ENCODE results near the gene KRTAP1-5.
"Not testable (repeated sequence)": the region's sequence is repeated elsewhere in the genome, so short reads cannot be mapped to it uniquely, and the experiment has no call there.

KRTAP1-5 gene

DNA sequence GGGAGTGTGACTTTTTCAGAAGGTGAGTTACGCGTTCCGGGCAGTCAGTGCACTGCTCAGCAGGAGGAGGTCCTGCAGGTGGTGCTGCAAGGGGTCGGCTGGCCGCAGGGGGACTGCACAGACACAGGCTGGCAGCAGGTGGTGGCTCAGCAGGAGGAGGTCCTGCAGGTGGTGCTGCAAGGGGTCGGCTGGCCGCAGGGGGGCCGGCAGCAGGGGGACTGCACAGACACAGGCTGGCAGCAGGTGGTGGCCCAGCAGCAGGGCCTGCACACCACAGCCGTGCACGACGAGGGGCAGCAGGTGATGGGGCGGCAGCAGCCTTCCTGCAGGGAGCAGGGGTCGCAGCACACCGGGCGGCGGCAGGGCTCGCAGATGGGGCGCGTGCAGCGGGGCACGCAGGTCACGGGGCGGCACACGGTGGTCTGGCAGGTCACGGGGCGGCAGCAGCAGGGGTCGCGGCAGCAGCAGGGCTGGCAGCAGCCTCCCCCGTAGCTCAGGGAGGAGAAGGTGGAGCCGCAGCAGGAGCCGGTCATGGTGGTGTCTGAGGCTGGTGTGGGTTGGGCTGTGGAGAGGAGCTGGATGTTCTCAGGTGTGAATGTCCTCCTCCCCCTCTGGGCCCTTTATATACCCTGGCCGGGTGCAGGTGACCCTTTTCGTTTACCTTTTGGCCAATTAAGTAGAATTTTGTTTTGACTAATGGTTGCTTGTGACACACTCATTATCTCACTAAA lies 19.9 kb upstream of the KRTAP1-5 start, which contains the start of gene KRTAP2-1:
KRTAP2-1 (minus strand) TSS at position 582 of the 731 bp plus-strand sequence; CDS start at position 533, 49 bp downstream.
- DNase-seq, result not testable (repeated sequence)

DNA sequence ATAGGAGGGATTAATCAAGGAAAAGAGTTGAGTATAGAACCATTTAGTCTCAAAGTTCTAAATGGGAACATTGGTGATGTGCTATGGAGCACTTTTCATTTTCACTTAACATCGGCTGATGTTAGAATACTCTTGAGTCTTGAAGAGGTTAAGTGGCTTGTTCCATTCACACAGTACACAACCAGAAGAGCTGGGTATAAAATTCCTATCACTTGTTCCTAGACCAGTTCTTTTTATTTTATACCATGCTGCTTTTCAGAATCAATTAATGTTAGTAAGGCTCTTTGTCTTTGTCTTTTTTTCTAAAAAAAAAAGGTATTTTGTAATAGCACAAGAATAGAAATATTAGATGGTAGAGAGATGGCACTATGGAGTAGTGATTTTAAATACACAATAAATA lies 15.9 kb upstream of the KRTAP1-5 start:
- DNase-seq, result no peak

DNA sequence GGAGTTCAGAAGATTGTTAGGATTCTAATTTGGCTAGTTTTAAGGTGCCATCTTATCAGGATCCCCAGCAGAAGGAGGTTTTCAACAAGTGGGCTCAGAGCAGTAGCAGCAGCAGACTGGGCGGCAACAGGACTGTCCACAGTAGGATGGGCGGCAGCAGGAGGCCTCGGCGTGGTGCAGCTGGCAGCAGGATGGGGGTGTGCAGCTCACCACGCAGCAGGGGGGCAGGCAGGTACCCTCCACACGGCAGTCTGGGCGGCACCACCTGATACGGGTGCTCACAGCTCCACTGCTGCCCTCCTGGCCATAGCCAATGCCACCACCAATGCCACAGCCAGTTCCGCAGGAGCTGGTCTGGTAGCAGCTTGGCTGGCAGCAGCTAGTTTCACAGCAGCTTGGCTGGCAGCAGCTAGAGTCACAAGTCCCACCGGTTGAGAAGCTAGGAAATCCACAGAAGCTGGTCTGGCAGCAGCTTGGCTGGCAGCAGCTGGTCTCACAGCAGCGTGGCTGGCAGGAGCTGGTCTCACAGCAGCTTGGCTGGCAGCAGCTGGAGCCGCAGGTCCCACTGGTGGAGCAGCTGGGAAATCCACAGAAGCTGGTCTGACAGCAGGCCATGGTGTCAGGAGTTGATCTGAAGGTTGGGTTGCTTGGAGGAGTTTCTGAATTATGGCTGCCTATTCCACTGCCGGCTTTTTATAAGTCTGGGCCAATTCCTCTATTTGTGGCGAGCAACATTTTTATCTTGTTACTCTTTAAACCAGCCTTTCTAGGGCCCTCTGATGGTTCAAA lies 14.0 kb upstream of the KRTAP1-5 start, which contains the start of gene KRTAP1-1:
KRTAP1-1 (minus strand) TSS at position 668 of the 789 bp plus-strand sequence; CDS start at position 615, 53 bp downstream.
- DNase-seq, result not testable (repeated sequence)

DNA sequence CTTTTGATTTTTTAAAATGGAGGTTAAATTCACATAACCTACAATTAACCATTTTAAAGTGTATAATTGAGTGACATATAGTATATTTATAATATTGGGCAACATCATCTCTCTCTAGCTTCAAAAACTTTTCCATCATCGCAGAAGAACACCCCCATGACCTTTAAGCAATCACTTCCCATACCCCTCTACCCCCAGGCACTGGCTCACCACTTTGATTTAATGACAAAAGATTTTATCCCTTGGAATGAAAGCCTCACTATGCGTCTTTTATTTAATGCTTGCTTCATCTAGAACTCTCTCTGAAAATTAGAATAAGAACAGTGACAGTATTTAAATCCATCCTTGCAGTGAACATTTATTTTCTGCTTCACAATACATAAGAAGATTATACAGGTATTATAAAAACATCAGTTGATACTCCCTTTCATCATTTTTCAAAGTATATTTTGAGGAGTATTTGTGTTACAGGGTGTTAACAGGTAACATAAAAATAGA lies 10.9 kb upstream of the KRTAP1-5 start:
- DNase-seq, result no peak

DNA sequence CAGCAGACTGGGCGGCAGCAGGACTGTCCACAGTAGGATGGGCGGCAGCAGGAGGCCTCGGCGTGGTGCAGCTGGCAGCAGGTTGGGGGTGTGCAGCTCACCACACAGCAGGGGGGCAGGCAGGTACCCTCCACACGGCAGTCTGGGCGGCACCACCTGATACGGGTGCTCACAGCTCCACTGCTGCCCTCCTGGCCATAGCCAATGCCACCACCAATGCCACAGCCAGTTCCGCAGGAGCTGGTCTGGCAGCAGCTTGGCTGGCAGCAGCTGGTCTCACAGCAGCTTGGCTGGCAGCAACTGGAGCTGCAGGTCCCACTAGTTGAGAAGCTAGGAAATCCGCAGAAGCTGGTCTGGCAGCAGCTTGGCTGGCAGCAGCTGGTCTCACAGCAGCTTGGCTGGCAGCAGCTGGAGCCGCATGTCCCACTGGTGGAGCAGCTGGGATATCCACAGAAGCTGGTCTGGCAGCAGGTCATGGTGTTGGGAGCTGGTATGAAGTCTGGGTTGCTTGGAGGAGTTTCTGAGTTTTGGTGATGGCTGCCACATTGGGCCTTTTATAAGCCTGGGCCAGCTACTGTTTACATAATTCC lies 7.4 kb upstream of the KRTAP1-5 start, which contains the start of gene KRTAP1-3:
KRTAP1-3 (minus strand) TSS at position 529 of the 590 bp plus-strand sequence; CDS start at position 476, 53 bp downstream.
- not testable (repeated sequence) for DNase-seq

DNA sequence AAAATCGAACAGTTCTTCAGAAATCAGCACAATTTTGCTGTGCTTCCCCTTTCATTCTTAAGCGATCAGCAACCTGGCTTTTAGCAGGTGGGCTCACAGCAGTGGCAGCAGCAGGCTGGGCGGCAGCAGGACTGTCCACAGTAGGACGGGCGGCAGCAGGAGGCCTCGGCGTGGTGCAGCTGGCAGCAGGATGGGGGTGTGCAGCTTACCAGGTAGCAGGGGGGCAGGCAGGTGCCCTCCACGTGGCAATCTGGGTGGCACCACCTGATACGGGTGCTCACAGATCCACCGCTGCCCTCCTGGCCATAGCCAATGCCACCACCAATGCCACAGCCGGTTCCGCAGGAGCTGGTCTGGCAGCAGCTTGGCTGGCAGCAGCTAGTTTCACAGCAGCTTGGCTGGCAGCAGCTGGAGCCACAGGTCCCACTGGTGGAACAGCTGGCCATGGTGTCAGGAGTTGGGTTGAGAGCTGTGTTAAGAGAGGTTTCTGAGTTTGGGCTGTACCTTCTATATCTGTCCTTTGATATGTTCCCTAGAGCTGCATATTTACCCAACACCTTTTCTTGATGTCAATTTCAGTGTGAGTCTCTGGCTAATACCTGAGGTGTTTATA lies 2.7 kb upstream of the KRTAP1-5 start, which contains the start of gene KRTAP1-4:
KRTAP1-4 (minus strand) TSS at position 563 of the 613 bp plus-strand sequence; CDS start at position 446, 117 bp downstream.
- no peak for DNase-seq

DNA sequence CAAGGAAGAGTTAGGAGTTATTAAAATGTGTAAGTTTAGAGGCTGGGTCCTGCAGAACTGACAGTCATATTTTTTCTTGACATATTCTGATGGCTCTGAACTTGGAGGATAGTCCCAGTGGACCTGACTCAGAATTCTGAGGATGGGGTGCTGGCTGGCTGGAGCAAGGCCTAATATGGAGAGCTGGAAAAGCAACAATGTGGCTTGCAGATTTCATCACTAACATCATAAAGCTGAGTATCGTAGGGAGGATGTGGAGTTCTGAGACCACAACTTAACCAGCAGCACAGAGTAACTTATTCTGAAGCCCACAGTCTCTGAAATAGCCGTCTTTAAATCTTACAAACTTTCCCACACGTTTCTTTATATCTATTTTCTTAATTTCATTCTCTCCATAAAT lies 2.3 kb downstream of the KRTAP1-5 start:
- no peak for DNase-seq

DNA sequence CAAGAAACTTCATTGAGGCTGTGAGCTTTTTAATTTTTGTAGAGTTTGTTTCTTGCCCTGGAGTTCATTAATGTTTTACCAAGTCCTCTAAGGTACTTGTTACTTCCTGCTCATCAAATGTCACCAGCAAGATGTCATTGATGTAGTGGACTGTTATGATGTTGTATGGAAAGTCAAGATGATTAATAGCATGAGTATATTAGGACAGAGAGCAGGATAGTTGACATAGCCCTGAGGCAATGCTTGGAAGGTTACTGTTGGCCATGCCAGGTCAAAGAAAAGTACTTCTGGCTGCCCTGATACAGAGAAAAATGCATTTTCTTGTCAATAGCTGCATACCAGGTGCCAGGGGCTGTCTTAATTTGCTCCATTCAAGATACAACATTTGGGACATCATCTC lies 6.7 kb downstream of the KRTAP1-5 start:
- no peak for DNase-seq

DNA sequence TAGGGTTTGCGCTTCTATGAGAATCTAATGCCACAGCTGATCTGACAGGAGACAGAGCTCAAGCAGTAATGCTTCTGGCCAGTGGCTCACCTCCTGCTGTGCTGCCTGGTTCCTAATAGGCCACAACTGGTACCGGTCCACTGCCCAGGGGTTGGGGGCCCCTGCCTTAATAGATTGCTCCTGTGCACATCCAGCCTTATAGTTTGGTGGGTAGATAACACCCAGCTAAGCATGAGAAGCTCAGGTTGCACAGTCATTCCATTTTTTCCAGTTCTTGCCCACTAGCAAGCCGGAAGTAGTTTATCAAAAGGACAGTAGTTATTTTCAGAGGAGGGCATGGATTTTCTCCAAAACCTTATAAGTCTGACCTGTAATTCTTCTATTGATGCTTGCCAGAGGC lies 7.6 kb downstream of the KRTAP1-5 start:
- no peak for DNase-seq

DNA sequence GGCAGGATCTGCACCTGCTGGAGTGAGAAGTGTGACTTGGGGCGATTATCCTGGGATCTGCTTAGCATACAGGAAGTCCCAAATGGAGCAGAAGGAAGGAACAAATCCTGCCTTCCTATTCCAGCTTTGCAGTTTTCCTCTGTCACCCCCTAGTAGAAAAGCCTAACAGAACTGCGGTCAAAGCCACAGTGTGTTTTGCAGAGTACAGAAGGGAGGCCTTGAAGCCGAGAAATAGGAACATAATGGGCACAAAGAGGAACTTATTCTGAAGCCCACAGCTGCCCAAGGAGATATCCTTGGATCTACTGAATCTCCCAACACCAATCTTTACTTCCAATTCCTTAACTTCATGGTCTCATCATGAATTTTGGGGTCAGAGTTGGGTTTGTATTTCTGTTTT lies 8.5 kb downstream of the KRTAP1-5 start:
- DNase-seq, result no peak

DNA sequence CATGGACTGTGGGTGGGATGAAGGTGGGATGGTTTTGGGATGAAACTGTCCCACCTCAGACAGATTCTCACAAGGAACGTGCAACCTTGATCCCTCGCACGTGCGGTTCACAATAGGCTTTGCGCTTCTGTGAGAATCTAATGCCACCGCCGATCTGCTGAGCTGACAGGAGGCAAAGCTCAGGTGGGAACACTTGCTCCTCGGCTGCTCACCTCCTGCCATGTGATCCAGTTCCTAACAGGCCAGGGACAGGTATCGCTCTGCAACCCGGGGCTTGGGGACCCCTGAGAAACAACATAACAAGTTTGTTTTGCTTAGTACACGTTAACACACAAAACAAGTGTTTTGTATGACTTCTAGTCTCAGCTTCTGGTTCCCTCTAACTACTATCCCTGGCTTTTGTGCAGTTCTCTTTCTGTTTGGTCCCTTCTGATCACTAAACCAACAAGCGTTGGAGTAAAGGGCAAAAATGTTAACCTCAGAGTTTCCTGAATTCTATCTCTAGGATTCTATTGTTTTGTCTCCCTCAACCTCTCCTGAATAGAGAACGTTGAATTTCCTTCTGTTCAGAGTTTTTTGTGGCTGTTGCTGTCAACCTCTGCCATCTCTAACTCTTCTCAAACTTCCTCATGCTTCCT lies 10.3 kb downstream of the KRTAP1-5 start:
- DNase-seq, result no peak

DNA sequence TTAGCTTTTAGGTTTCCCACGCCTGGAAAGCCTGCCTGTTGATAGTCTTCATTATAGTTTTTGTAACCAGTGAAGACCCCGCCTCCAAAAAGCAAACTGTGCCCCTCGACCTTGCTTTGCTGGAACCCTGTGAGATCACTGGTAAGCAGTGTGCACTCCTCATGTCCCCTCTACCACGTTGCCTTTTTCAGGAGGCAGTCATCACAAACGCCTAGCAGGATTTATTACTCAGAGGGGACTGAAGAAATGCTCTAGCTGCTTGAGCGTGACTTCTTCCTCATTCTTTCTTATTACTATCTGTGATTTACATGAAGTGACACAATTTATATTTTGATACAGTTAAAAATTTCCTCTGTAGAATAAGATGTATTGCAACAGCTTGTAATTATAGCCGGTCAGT lies 11.6 kb downstream of the KRTAP1-5 start:
- no peak for DNase-seq

DNA sequence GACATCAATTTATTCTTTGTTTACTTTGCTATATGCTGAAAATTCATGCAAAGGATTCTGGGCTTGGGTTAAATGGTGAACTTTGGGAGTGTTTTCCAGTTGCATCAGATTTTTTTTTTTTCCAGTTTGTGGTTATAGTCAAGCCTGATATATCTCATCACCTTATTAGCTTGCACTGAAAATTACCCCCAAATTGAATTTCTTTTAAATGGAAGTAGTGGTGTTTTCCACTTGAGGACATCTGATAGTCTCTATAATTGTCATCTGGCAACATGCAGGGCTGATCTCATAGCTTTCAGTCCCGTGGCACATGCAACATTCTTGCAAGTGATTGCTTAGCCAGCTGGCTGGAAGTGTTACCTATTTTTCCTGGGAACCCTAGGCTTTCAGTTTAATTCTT lies 13.4 kb downstream of the KRTAP1-5 start:
- DNase-seq, result no peak

DNA sequence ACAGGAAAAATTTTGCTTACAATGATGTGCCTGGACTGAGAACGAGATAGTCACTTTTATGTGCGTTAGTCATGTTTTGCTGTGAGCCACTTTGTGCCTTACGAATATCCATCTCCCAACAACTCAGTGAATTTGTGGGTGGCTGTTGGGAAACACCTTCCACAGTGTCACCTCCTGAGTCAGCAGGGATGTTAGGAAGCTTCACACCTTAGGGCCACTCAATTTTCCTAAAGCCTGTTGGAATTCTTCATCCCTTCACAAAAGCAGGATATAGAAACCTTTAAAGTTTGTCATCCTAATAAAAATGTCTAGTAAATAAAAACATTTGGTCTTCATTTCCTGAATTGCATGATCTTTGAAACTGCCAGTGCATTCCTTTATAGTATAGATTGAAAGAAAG lies 13.8 kb downstream of the KRTAP1-5 start:
- no peak for DNase-seq

DNA sequence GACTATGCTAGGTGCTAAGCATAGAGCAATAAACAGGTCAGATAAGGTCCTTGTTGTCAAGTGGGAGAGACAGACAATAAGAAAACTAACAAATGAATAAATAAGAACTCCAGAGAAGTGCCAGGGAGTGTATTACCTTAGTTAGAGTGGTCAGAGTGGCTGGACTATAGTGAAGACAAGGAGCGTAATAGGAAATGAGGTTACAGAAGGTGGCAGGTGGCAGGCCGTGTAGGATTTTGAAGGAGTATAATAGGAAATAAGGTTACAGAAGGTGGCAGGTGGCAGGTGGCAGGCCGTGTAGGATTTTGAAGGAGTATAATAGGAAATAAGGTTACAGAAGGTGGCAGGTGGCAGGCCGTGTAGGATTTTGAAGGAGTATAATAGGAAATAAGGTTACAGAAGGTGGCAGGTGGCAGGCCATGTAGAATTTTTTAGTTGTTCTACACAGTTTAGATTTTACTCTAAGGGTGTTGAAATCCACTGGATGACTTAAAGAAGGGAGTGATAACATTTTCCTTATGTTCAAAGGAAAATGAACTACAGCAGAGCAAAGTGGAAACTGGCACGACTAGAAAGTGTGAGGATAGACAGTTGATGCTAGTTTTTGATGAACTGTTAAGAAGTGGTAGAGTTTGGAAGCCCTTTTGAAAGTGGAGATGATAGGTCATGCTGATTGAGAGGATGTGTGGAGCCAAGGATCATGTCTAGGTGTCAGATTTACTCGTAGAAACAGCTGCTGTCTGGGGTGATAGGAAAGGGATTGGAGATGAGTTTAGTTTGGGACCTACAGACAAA lies 14.5 kb downstream of the KRTAP1-5 start:
- no peak for DNase-seq

DNA sequence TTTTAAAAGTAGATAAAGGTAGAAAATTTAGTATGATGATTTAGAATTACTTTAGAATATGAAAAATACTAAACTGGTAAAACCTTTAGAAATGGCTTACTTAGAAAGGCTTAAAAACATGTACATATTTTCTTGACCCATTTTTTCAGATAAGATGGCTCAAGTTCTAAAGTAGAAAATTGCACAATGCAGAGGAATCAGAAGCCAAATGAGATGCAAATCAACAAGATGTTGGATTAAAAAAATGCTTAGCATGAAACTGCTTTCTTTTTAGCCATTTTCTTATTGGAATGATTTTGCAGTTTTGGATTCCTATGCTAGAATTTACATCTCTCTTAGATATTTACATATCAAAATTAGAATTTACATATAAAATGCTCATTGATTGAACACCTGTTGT lies 16.6 kb downstream of the KRTAP1-5 start:
- no peak for DNase-seq

DNA sequence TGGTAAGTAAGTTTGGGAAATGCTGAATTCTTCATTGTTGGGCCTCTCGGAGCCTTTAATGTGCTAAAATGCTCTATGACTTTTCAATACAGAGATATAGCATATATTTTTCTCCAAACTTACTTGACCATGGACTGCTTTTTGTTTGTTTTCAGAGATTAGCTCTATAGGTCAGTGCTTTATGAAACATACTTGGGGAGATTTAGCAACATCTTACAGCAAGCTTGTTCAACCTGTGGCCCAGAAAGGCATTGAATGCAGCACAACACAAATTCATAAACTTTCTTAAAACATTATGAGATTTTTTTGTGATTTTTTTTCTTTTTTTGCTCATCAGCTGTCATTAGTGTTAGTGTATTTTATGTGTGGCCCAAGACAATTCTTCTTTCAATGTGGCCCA lies 17.1 kb downstream of the KRTAP1-5 start:
- DNase-seq, result no peak

DNA sequence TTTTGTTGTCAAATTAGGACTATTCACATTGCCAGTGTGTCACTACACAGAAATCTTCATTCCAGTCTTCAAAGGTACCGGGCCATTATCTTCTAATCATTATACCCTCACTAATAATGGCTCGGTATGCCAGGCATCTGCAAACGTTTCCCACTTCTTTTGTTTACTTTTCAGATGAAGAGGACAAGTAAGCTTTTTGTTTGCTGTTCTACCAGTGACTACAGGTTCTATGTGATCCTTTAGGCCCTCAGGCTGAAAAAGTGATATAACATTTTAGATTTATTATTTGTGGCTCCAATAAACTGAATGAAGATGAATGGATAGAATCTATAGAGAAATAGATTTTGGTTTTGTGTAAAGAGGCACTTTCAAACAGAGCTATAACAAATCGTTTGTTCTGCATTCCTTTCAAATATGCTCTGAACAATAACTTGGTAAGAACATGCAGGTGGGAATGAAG lies 17.7 kb downstream of the KRTAP1-5 start:
- DNase-seq, result no peak

DNA sequence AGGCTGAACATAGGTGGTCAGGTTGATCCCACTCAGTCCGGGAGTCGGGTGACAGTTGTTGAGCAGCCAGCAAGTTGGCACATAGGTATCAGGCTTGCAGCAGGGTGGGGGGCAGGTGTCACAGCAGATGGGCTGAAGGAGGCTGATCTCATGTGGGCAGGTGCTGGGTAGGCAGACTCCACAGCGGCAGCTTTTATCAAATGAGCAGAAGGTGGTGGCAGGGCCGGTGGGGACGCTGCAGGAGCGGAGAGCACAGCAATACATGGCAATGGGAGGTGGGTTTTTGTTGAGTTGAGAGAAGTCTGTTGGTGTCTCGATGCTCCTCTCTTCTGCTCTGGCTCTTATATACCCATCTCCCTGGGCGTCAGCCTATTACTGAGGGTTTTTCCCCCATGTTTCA lies 18.2 kb downstream of the KRTAP1-5 start, which contains the start of gene KRTAP3-1:
KRTAP3-1 (minus strand) TSS at position 318 of the 400 bp plus-strand sequence; CDS start at position 264, 54 bp downstream.
- DNase-seq, result no peak

DNA sequence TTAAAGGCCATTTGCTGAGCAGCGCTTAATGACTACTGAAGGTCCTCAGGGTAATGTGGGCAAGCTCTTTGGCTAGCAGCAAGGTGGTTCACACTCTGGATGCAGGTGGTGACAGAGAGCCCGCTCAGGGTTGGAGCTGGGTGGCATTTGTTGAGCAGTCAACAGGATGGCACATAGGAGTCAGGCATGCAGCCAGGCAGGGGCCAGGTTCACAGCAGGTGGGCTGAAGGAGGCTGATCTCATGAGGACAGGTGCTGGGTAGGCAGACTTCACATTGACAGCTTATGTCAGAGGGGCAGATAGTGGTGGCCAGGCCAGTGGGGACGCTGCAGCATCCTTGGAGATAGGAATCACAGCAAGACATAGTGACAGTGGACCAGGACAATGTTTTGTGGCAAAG lies 22.6 kb downstream of the KRTAP1-5 start:
- DNase-seq, result no peak

DNA sequence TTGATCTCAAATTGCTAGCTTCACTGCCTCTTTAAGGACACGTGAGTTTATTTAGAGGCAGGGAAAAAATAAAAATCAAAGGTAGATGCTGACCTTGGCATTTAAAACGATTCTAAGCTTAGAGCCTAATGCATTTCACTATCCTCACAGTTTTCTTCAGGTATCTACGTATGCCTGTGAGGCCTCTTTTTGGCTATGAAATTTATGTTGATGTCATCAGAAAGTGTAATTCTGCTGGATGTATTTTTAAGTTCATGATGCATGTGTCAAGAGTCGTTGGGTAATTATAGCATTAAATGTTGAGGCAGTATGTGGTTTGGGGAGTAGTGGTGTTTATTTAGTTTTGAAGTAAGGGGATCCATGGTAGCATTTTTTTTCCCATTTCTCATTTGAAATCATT lies 23.1 kb downstream of the KRTAP1-5 start:
- no peak for DNase-seq

All from stimulated activated CD4-positive, alpha-beta T cell treated with anti-CD3 and anti-CD28 coated beads, Interleukin-1b, Interleukin-23, amount 100 ng/mL, for 48 hours (primary cell).